GM12878 (cell line): ENCODE results near the gene MACROD2. TPM values are rescaled to one million over a fixed set of nuclear protein-coding genes. Genes with fewer than 3 reads are reported as not detected.

Source experiments
- ATAC-seq: fragments of 200-7000 bp; cut with Tn5 transposase; 3 replicates; pipeline ENCODE4 v1.9.1; 2020; ENCODE audit warnings: mild to moderate bottlenecking, moderate library complexity
- BruUV-seq: library from RNA; stranded (reverse); fragments of 400-500 nt; replicated peaks from 2 replicates; lab custom pipeline; 2021; lab: Mats Ljungman, UMichigan
- CTCF ChIA-PET: fragments of 300-600 bp; sonication (Branson Sonifier 250); formaldehyde crosslinking; extraction: SDS; loops from one replicate; lab custom pipeline; 2021; ENCODE audit warnings: inconsistent platforms; lab: Yijun Ruan, JAX
- POLR2A ChIA-PET: fragments of 350-600 bp; formaldehyde crosslinking; extraction: SDS; loops from one replicate; lab custom pipeline; 2021; ENCODE audit warnings: inconsistent platforms; lab: Charles Lee
- RAD21 ChIA-PET: fragments of 300-600 bp; sonication (Branson Sonifier 250); formaldehyde crosslinking; loops from one replicate; lab custom pipeline; 2023; ENCODE audit warnings: antibody characterized with exemption; ENCODE audit not compliant: unreplicated experiment; lab: Charles Lee
- SMC1A ChIA-PET: fragments of 300-600 bp; sonication (Branson Sonifier 250); formaldehyde crosslinking; loops from one replicate; lab custom pipeline; 2023; ENCODE audit not compliant: unreplicated experiment, uncharacterized antibody; lab: Charles Lee
- DNase-seq: peaks from one replicate; pipeline ENCODE4 v3.0.0-alpha.2; 2011; ENCODE audit warnings: low read depth, low spot score
- FAIRE-seq: peaks from 3 replicates; lab custom pipeline; 2011; peaks lifted over from hg19 to GRCh38; lab: Jason Lieb, UNC
- H2AFZ ChIP-seq: 2 replicates; pipeline ENCODE4 v1.6.0; 2011; ENCODE audit warnings: low read depth, low read length, control low read depth; ENCODE audit not compliant: control insufficient read depth
- H3K27ac ChIP-seq: 2 replicates; pipeline ENCODE4 v1.5.1; 2011; ENCODE audit warnings: control low read depth; ENCODE audit not compliant: control insufficient read depth, insufficient read depth
- H3K27me3 ChIP-seq, 2 experiments: replicated peaks in 1 of 2; 2 replicates each; pipeline versions ENCODE4 v1.6.0 to v1.6.1; 2011; ENCODE audit warnings: low read length in 1 of 2; ENCODE audit not compliant: control insufficient read depth in 2 of 2, insufficient read depth in 2 of 2
- H3K36me3 ChIP-seq, 2 experiments: 2 replicates each; pipeline ENCODE4 v1.5.1; 2011; ENCODE audit warnings: low read length in 1 of 2; ENCODE audit not compliant: control insufficient read depth in 2 of 2, insufficient read depth in 2 of 2
- H3K4me1 ChIP-seq: 2 replicates; pipeline ENCODE4 v1.6.1; 2011; ENCODE audit warnings: mild to moderate bottlenecking, low read length, moderate library complexity, mixed read lengths; ENCODE audit not compliant: control insufficient read depth, insufficient read depth
- H3K4me2 ChIP-seq: 2 replicates; pipeline ENCODE4 v1.6.0; 2011; ENCODE audit warnings: control low read depth; ENCODE audit not compliant: control insufficient read depth, insufficient read depth
- H3K4me3 ChIP-seq: fragments of 200-600 bp; sonication (generic); 2 replicates; pipeline ENCODE4 v1.5.1; 2016
- H3K79me2 ChIP-seq: 2 replicates; pipeline ENCODE4 v1.6.0; 2011; ENCODE audit warnings: low read length; ENCODE audit not compliant: control insufficient read depth, insufficient read depth
- H3K9ac ChIP-seq: 2 replicates; pipeline ENCODE4 v1.8.0; 2011; ENCODE audit warnings: low read length, control low read depth, mixed read lengths; ENCODE audit not compliant: control insufficient read depth, insufficient read depth
- H3K9me3 ChIP-seq: replicated peaks from 3 replicates; pipeline ENCODE4 v1.5.1; 2011; ENCODE audit warnings: mild to moderate bottlenecking, low read length; ENCODE audit not compliant: control insufficient read depth, insufficient read depth
- H4K20me1 ChIP-seq: 2 replicates; pipeline ENCODE4 v1.6.0; 2011; ENCODE audit not compliant: control insufficient read depth, insufficient read depth
- BRCA1 ChIP-seq: IDR thresholded peaks from 2 replicates; pipeline ENCODE4 v1.6.1; 2011; ENCODE audit warnings: low read depth, low read length, improper control_type of control experiment
- HDAC2 ChIP-seq: fragments of 200-600 bp; sonication (generic); IDR thresholded peaks from 2 replicates; pipeline ENCODE4 v1.6.1; 2017
- IRF3 ChIP-seq: fragments of 450-650 bp; IDR thresholded peaks from 2 replicates; pipeline ENCODE4 v1.6.1; 2014; ENCODE audit warnings: mild to moderate bottlenecking
- MAX ChIP-seq: IDR thresholded peaks from 2 replicates; pipeline ENCODE4 v1.6.1; 2012; ENCODE audit warnings: low read depth, low read length, improper control_type of control experiment
- NFYA ChIP-seq: IDR thresholded peaks from 2 replicates; pipeline ENCODE4 v1.6.1; 2011; ENCODE audit warnings: low read depth, mild to moderate bottlenecking, low read length, improper control_type of control experiment, borderline replicate concordance
- NR2C1 ChIP-seq: fragments of 450-650 bp; IDR thresholded peaks from 2 replicates; pipeline ENCODE4 v1.6.1; 2017; ENCODE audit warnings: antibody characterized with exemption, mild to moderate bottlenecking, moderate library complexity
- POU2F2 ChIP-seq: IDR thresholded peaks from 3 replicates; pipeline ENCODE4 v1.6.1; 2011; ENCODE audit warnings: low read depth, mild to moderate bottlenecking, low read length, borderline replicate concordance
- RB1 ChIP-seq: fragments of 450-650 bp; formaldehyde crosslinking; IDR thresholded peaks from 2 replicates; pipeline ENCODE4 v1.6.1; 2017; ENCODE audit warnings: mild to moderate bottlenecking, borderline replicate concordance
- SUZ12 ChIP-seq: fragments of 200-600 bp; sonication (generic); IDR thresholded peaks from one replicate; pipeline ENCODE4 v1.6.1; 2018; ENCODE audit warnings: antibody characterized with exemption, mild to moderate bottlenecking; ENCODE audit not compliant: unreplicated experiment
- TARDBP ChIP-seq: IDR thresholded peaks from 2 replicates; pipeline ENCODE4 v1.6.1; 2016; ENCODE audit warnings: borderline replicate concordance
- WGBS: methylation state at CpG from one replicate; pipeline ENCODE4 v1.1.6; 2016; ENCODE audit warnings: low lambda C conversion rate; ENCODE audit not compliant: insufficient replicate concordance, insufficient coverage; ENCODE audit errors: missing lambda C conversion rate; 5-methylcytosine and 5-hydroxymethylcytosine counted together
- in situ Hi-C: fragments of 300-500 bp; cut with MboI; formaldehyde crosslinking; loops from 9 replicates; pipeline ENCODE4 v1.14.3; 2018; ENCODE audit warnings: mixed read lengths
- intact Hi-C: fragments of 100-400 bp; cut with micrococcal nuclease; formaldehyde crosslinking; loops from one replicate; pipeline ENCODE4 v1.14.2; 2022; ENCODE audit not compliant: unreplicated experiment
- polyA plus RNA-seq, 11 experiments: library from polyadenylated mRNA; depleted of rRNA in 4 of 11; unstranded in 6 of 11; stranded (reverse) in 5 of 11; fragments of >200 nt; fragmentation: Nextera tagmentation in 4 of 11; fragmentation: Illumina TruSeq in 1 of 11; extraction: Ambion mirVana in 4 of 11; extraction: Trizol in 1 of 11; gene quantifications; 1 replicate in 1 of 11; 2 replicates in 10 of 11; pipeline versions ENCODE4 v1.2.1 to v1.2.3, GENCODE V29; 2011 to 2016; ENCODE audit warnings: inconsistent platforms in 2 of 11, missing spikeins in 2 of 11, low read depth in 1 of 11
- total RNA-seq, 4 experiments: library from RNA; depleted of rRNA in 3 of 4; stranded (reverse); fragments of >200 nt in 3 of 4; fragmentation: Illumina TruSeq in 1 of 4; extraction: Trizol in 1 of 4; gene quantifications; 2 replicates each; pipeline versions ENCODE4 v1.2.1 to v1.2.3, GENCODE V29; 2013 to 2021
- TF ChIP-seq, protein P1 (sequence below): fragments of 450-650 bp; IDR thresholded peaks from 2 replicates; pipeline ENCODE4 v1.6.1; 2017; ENCODE audit warnings: mild to moderate bottlenecking, moderate library complexity
- TF ChIP-seq, protein P2 (sequence below): fragments of 450-650 bp; IDR thresholded peaks from 2 replicates; pipeline ENCODE4 v1.6.1; 2017; ENCODE audit warnings: low read depth, mild to moderate bottlenecking, moderate library complexity
- TF ChIP-seq, protein P3 (sequence below): IDR thresholded peaks from 2 replicates; pipeline ENCODE4 v1.6.1; 2012; ENCODE audit warnings: low read depth, low read length, improper control_type of control experiment
- TF ChIP-seq, protein P4 (sequence below): fragments of 450-650 bp; IDR thresholded peaks from 2 replicates; pipeline ENCODE4 v1.6.1; 2016; ENCODE audit warnings: mild to moderate bottlenecking

MACROD2 gene
- total and polyA plus RNA-seq, 10 of the 15 experiments (the other 5 are each of a cell fraction or from before 2014, with no cell fraction given), result 1.1 to 21.5 (median 2.2) TPM

DNA sequence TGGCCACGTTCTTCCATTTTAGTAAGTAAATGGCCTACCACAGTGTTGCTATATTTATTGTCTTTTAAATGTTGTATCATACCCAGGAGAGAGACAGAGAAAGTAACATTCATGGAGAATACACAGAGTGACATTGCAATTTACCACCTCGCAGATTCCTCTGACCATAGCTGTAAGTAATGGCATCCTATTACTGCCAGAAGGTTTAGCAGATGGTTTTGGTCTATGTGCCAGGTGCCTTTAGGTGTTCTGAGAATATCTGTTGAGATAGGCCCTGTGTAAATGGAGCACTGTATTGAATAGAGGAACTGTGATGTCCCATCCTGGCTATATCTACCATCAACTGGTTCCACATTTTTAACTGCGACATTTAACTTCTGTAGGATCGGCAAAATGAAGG lies 2018.3 kb downstream of the MACROD2 start:
- DNase-seq, result no peak
- no peak overlapping the region for H2AFZ ChIP-seq
- ATAC-seq, result no peak
- SMC1A ChIA-PET, result no interaction called here
- no peaks in the 10 kb centered on the region for H3K27me3 ChIP-seq
- in situ Hi-C loops (no loop called here), intact Hi-C loops (no loop called here)
- CTCF ChIA-PET, result no interaction called here
- no peaks in the 10 kb centered on the region for H3K9me3 ChIP-seq
- no peaks in the 10 kb centered on the region for H4K20me1 ChIP-seq
- no TSS peak for BruUV-seq
- H3K4me3 ChIP-seq, result no peak overlapping the region
- FAIRE-seq, result no peak
- no peaks in the 10 kb centered on the region for H3K36me3 ChIP-seq
- no peak overlapping the region for H3K4me2 ChIP-seq
- RAD21 ChIA-PET, result no interaction called here
- POLR2A ChIA-PET, result no interaction called here
- no peaks in the 10 kb centered on the region for H3K4me1 ChIP-seq
- no peak overlapping the region for H3K9ac ChIP-seq
- 75% methylated on average over 4 of the region's 4 CpGs for WGBS
- H3K79me2 ChIP-seq, result no peaks in the 10 kb centered on the region
- no peak overlapping the region for H3K27ac ChIP-seq
- TF ChIP-seq, protein P1, sequence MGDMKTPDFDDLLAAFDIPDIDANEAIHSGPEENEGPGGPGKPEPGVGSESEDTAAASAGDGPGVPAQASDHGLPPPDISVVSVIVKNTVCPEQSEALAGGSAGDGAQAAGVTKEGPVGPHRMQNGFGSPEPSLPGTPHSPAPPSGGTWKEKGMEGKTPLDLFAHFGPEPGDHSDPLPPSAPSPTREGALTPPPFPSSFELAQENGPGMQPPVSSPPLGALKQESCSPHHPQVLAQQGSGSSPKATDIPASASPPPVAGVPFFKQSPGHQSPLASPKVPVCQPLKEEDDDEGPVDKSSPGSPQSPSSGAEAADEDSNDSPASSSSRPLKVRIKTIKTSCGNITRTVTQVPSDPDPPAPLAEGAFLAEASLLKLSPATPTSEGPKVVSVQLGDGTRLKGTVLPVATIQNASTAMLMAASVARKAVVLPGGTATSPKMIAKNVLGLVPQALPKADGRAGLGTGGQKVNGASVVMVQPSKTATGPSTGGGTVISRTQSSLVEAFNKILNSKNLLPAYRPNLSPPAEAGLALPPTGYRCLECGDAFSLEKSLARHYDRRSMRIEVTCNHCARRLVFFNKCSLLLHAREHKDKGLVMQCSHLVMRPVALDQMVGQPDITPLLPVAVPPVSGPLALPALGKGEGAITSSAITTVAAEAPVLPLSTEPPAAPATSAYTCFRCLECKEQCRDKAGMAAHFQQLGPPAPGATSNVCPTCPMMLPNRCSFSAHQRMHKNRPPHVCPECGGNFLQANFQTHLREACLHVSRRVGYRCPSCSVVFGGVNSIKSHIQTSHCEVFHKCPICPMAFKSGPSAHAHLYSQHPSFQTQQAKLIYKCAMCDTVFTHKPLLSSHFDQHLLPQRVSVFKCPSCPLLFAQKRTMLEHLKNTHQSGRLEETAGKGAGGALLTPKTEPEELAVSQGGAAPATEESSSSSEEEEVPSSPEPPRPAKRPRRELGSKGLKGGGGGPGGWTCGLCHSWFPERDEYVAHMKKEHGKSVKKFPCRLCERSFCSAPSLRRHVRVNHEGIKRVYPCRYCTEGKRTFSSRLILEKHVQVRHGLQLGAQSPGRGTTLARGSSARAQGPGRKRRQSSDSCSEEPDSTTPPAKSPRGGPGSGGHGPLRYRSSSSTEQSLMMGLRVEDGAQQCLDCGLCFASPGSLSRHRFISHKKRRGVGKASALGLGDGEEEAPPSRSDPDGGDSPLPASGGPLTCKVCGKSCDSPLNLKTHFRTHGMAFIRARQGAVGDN, result no peak
- TF ChIP-seq, protein P2, sequence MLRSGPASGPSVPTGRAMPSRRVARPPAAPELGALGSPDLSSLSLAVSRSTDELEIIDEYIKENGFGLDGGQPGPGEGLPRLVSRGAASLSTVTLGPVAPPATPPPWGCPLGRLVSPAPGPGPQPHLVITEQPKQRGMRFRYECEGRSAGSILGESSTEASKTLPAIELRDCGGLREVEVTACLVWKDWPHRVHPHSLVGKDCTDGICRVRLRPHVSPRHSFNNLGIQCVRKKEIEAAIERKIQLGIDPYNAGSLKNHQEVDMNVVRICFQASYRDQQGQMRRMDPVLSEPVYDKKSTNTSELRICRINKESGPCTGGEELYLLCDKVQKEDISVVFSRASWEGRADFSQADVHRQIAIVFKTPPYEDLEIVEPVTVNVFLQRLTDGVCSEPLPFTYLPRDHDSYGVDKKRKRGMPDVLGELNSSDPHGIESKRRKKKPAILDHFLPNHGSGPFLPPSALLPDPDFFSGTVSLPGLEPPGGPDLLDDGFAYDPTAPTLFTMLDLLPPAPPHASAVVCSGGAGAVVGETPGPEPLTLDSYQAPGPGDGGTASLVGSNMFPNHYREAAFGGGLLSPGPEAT, result no peak
- TF ChIP-seq, protein P3, sequence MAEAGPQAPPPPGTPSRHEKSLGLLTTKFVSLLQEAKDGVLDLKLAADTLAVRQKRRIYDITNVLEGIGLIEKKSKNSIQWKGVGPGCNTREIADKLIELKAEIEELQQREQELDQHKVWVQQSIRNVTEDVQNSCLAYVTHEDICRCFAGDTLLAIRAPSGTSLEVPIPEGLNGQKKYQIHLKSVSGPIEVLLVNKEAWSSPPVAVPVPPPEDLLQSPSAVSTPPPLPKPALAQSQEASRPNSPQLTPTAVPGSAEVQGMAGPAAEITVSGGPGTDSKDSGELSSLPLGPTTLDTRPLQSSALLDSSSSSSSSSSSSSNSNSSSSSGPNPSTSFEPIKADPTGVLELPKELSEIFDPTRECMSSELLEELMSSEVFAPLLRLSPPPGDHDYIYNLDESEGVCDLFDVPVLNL, result no peak
- TF ChIP-seq TARDBP, result no peak
- no peak for TF ChIP-seq MAX
- TF ChIP-seq HDAC2, result no peak
- TF ChIP-seq, protein P4, sequence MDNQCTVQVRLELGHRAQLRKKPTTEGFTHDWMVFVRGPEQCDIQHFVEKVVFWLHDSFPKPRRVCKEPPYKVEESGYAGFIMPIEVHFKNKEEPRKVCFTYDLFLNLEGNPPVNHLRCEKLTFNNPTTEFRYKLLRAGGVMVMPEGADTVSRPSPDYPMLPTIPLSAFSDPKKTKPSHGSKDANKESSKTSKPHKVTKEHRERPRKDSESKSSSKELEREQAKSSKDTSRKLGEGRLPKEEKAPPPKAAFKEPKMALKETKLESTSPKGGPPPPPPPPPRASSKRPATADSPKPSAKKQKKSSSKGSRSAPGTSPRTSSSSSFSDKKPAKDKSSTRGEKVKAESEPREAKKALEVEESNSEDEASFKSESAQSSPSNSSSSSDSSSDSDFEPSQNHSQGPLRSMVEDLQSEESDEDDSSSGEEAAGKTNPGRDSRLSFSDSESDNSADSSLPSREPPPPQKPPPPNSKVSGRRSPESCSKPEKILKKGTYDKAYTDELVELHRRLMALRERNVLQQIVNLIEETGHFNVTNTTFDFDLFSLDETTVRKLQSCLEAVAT, result no peak
- no peak for TF ChIP-seq RB1
- TF ChIP-seq NR2C1, result no peak
- no peak for TF ChIP-seq POU2F2
- no peak for TF ChIP-seq SUZ12
- no peak for TF ChIP-seq BRCA1
- no peak for TF ChIP-seq IRF3
- TF ChIP-seq NFYA, result no peak
